Chondrocyte (in vitro differentiated cells): ENCODE data around the gene SLC9A4. TPM values are rescaled to one million over a fixed set of nuclear protein-coding genes. Genes with fewer than 3 reads are reported as not detected.

ENCODE experiments used
- DNase-seq: peaks from one replicate; pipeline ENCODE4 v3.0.0; 2021; ENCODE audit warnings: mixed read lengths, low spot score
- H3K27ac Mint-ChIP-seq: one replicate; pipeline ENCODE4 v1.8.0; 2021; ENCODE audit warnings: mild to moderate bottlenecking, moderate library complexity, mixed read lengths; ENCODE audit not compliant: unreplicated experiment
- H3K27me3 Mint-ChIP-seq: 2 replicates; pipeline ENCODE4 v1.8.0; 2021; ENCODE audit warnings: low read depth, mixed read lengths
- H3K36me3 Mint-ChIP-seq: 2 replicates; pipeline ENCODE4 v1.8.0; 2021; ENCODE audit warnings: low read depth, mixed read lengths
- H3K4me1 Mint-ChIP-seq: 2 replicates; pipeline ENCODE4 v1.8.0; 2021; ENCODE audit warnings: low read depth, mild to moderate bottlenecking, mixed read lengths
- H3K4me3 Mint-ChIP-seq: one replicate; pipeline ENCODE4 v1.8.0; 2021; ENCODE audit warnings: mild to moderate bottlenecking, moderate library complexity, mixed read lengths; ENCODE audit not compliant: unreplicated experiment
- H3K9me3 Mint-ChIP-seq: 2 replicates; pipeline ENCODE4 v1.8.0; 2021; ENCODE audit warnings: low read depth, mixed read lengths
- CTCF ChIP-seq: fragments of 200-600 bp; sonication (generic); IDR thresholded peaks from 2 replicates; pipeline ENCODE4 v1.5.0; 2021; ENCODE audit warnings: antibody characterized with exemption, mild to moderate bottlenecking, moderate library complexity
- total RNA-seq: library from RNA; stranded (reverse); gene quantifications from 3 replicates; pipeline ENCODE4 v1.2.1, GENCODE V29; 2021

The SLC9A4 gene
- total RNA-seq, 1 donor from 2014 or later: not detected

DNA sequence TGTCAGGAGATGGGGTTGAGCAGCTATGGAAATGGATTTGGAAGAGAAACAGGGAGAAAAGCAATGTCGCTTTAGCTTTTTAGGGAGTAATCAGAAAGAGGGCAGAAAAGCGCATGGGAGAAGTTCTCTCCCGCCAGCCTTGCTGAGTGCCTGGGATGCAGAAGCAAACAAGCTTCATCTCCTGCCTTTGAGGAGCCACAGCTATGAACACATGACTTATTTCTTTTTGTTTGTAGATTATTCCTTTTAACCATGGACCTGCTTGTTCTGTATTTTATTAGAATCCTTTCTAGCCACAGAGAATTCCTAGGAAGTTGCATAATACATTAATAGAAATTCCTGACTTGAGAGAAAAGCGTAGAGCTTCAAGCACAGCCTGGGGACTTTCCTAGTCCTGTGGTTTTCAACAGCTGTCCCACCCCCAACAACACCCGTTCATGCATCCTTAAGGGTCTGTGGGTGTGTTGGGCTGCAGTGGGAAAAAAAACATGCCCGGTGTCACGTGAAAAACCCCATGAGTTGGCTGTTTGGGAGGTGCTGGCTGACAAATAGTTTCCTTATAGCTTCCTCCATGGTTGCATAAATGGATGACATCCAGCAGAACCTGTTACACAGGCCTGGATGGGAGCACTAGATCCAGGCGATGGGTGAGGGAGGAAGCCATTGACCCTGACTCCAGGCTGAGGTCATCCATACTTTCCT is 14.9 kb downstream of the SLC9A4 start:
- no peak for DNase-seq
- Mint-ChIP-seq H3K9me3 (peaks cover 8% of the 10 kb centered on the region), H3K27me3 (peaks cover 5% of the 10 kb centered on the region), H3K27ac (peak overlapping the region; percentile 13), H3K4me1 (peaks cover 18% of the 10 kb centered on the region), H3K36me3 (no peaks in the 10 kb centered on the region), H3K4me3 (no peak overlapping the region)
- TF ChIP-seq CTCF: no peak

GRCh38 chr2:102489646-102490045 is 16.6 kb downstream of the SLC9A4 start:
- H3K27me3 Mint-ChIP-seq: peaks cover 2% of the 10 kb centered on the region
- H3K27ac Mint-ChIP-seq: no peak overlapping the region
- DNase-seq: no peak

DNA sequence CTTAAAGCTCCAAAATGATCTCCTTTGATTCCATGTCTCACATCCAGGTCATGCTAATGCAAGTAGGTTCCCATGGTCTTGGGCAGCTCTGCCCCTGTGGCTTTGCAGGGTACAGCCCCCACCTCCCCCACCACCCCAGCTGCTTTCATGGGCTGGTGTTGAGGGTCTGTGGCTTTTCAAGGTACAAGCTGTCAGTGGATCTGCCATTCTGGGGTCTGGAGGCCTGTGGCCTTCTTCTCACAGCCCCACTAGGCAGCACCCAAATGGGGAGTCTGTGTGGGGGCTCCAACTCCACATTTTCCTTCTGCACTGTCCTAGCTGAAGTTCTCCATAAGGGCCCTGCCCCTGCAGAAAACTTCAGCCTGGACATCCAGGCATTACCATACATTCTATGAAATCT is 19.0 kb downstream of the SLC9A4 start:
- Mint-ChIP-seq H3K9me3 (peaks cover 20% of the 10 kb centered on the region), H3K4me3 (no peak overlapping the region), H3K27ac (no peak overlapping the region), H3K36me3 (no peaks in the 10 kb centered on the region), H3K4me1 (peaks cover 13% of the 10 kb centered on the region), H3K27me3 (peaks cover 7% of the 10 kb centered on the region)
- no peak for DNase-seq
- TF ChIP-seq CTCF: no peak

More at GRCh38 chr2:102489646-102490045, 16.6 kb downstream of the SLC9A4 start:
- no peak for TF ChIP-seq CTCF
- Mint-ChIP-seq H3K36me3 (no peaks in the 10 kb centered on the region), H3K4me3 (no peak overlapping the region), H3K9me3 (peaks cover 12% of the 10 kb centered on the region), H3K4me1 (peaks cover 18% of the 10 kb centered on the region)

- H3K4me1 Mint-ChIP-seq: no peaks in the 10 kb centered on the region
- H3K4me3 Mint-ChIP-seq: no peak overlapping the region
- H3K36me3 Mint-ChIP-seq: no peaks in the 10 kb centered on the region
- DNase-seq: no peak
- H3K9me3 Mint-ChIP-seq: peaks cover 20% of the 10 kb centered on the region
- no peak for TF ChIP-seq CTCF
- peaks cover 13% of the 10 kb centered on the region for H3K27me3 Mint-ChIP-seq
- no peak overlapping the region for H3K27ac Mint-ChIP-seq
Measured at GRCh38 chr2:102494570-102494969, 21.5 kb downstream of the SLC9A4 start.

- DNase-seq: no peak
- Mint-ChIP-seq H3K36me3 (no peaks in the 10 kb centered on the region), H3K9me3 (peaks cover 12% of the 10 kb centered on the region), H3K4me1 (no peaks in the 10 kb centered on the region), H3K4me3 (no peak overlapping the region), H3K27ac (no peak overlapping the region), H3K27me3 (peaks cover 13% of the 10 kb centered on the region)
- no peak for TF ChIP-seq CTCF
Measured at GRCh38 chr2:102498414-102498813, 25.4 kb downstream of the SLC9A4 start.
